GM21390 (cell line): ENCODE data around the gene SH3BP1.
"Not testable (repeated sequence)": the region's sequence is repeated elsewhere in the genome, so short reads cannot be mapped to it uniquely, and the experiment has no call there.

Experiments
- ATAC-seq: cut with Tn5 transposase; IDR thresholded peaks from one replicate; pipeline ENCODE4 v1.9.1; 2021; ENCODE audit not compliant: unreplicated experiment

SH3BP1 gene

DNA sequence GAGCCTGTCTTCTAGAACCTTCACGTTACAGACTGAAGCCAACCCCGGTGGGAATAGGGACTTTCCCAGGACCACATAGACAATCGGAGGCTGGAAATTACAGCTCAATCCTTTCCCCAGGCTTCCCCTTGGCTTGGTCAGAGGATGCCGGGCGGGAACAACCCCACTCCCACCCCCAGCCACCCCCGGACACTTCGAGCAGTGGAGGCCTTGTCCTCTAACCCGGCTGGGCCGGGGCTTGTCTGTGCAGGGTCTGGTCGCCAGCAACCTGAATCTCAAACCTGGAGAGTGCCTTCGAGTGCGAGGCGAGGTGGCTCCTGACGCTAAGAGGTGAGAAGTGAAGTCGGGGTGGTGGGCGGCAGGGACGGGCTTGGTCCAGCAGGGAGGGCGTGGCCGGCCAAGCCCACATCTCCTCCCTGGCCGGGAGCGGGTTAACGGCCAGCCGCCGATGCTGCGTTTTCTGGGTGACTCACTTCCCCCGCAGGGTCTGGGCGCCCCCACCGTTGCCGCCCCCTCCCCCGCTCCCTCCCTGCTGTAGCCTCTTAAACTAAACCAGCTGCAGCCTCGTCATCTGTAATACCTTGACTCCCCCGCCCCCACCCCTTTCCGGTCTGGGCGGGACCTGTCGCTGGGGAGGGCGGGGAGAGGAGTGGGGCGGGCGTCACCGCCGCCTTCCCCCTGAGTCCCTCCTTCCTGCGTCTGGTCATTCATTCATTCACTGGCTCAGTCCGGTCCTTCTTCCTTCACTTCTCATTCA lies 37.4 kb downstream of the SH3BP1 start:
- peak; percentile 44 for ATAC-seq

DNA sequence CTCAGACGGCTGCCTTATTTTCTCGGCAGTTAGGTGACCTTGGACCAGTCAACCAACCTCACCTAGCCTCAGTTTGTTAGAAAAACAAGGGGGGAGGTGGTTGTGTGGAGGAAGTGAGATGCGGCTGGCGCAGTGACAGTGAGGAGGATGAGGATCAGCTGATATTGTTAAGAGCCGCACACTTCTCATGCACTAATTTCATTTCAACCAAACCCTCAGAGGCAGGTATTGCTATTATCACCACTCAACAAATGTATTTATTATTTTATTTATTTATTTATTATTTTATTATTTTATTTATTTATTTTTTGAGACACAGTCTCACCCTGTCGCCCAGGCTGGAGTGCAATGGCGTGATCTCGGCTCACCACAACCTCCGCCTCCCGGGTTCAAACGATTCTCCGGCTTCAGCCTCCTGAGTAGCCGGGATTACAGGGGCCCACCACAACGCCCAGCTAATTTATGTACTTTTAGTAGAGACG lies 38.1 kb downstream of the SH3BP1 start:
- no peak for ATAC-seq

- no peak for ATAC-seq
Measured at GRCh38 chr22:37678372-37678771, 38.9 kb downstream of the SH3BP1 start.

DNA sequence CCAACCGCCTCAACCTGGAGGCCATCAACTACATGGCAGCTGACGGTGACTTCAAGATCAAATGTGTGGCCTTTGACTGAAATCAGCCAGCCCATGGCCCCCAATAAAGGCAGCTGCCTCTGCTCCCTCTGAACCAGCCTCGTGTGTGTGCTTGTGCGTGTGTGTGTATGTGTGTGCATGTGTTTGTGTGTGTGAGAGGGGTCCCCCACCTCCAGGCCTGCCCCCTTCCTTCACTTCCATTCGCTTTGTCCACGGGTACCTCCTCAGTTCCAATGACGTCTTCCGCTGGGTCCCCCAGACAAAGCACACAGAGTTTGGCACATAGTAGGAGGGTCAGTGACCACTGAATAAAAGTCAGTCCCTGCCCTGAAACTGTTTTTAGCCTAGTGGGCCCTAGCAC lies 40.2 kb downstream of the SH3BP1 start:
- ATAC-seq, result no peak

GRCh38 chr22:37680191-37680851 lies 40.9 kb downstream of the SH3BP1 start:
- no peak for ATAC-seq

GRCh38 chr22:37681001-37681424 lies 41.5 kb downstream of the SH3BP1 start:
- no peak for ATAC-seq

DNA sequence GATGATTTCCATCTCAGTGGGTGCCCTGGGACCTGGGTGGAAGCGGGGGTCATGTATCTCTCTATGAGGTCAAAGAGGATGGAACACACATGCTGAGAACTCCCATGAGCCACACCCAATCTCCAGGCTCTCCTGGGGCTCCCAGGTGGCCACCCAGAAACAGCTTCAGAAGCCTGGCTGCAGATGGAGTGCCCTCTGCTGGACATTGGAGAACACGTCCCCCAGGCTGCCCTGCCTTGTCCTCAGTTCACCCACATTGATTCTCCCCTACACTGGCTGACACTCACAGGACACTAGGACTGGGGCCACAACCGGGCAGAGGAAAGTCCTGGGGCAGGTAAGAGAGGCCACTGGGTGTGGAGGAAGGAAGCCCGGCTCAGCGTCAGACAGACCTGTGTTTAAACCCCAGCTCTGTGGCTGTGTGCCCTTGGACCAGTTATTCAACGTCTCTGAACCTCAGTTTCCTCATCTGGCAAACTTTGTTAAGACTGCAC lies 42.1 kb downstream of the SH3BP1 start:
- ATAC-seq, result no peak

DNA sequence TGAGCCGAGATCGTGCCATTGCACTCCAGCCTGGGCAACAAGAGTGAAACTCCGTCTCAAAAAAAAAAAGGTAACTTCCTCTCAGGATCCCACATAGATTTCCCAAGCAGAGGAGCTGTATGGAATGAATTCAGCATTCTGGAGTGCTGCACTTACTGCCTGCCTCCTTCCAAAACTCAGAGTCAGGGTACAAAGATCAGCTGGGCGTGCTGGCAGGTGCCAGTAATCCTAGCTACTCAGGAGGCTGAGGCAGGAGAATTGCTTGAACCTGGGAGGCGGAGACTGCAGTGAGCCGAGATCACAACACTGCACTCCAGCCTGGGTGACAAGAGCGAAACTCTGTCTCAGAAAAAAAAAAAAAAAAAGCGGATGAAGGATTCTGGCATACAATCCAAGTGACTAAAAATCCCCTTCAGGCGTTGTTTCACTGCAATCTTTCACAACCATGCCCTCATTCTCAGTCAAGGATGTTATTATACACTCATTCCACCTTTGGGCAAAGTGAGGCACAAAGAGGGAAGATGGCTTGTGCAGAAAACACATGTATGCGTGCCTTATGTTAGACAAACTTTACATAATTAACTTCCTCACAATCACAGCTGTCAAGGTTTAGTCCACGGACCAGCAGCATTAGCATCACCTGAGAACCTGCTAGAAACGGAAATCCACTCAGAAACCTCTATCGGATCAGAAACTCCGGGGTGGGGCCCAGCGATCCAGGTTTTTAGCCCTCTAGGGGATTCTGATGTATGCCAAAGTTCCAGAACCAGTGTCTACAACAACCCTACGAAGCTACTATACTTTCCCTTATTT lies 45.5 kb downstream of the SH3BP1 start:
- no peak for ATAC-seq

DNA sequence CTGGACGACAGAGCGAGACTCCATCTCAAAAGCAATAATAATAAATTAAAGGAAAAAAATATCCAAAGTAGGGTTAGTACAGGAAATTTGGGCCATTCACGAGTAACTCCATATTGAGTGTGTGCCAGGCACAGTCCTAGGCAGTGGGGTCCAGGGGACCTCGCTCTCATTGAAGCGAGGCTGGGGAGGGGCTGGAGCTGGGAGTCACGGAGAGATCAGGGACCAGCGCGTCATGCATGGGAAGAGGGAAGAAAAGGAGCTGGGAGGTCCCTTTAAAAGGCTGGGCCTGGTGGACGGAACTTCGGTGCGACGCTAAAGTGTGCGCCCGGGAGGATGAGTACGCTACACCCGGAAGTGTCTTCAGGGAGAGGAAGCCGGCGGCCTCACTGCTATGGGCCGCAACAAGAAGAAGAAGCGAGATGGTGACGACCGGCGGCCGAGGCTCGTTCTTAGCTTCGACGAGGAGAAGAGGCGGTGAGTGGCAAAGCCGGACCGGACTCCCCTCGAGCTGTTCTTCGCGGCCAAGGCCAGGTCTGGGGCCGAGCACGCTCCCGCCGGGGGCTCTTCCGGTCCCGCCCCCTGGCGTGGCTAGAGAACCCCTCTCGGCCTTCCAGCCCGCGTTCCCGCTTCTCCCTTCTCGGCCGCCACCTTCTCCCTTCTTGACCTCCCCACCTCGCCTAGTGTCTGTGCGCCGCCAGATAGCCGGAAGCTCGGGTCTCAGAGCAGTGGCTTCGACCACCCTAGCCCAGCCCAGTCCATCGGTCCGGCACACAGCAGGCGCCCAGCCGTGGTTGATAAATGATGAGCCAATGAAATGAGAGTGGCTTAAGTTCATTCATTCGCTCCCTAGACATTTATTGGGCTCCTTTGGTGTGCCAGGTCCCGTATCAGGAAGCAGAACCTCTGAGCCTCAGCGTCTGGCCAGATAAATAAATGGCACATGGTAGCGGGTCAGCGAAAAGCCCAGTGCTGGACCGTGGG lies 46.8 kb downstream of the SH3BP1 start, which contains the start of gene NOL12:
TSS of gene NOL12 (plus strand) at position 342 of the 981 bp plus-strand sequence. CDS start at position 392, 50 bp downstream.
- peak; percentile 76 for ATAC-seq

DNA sequence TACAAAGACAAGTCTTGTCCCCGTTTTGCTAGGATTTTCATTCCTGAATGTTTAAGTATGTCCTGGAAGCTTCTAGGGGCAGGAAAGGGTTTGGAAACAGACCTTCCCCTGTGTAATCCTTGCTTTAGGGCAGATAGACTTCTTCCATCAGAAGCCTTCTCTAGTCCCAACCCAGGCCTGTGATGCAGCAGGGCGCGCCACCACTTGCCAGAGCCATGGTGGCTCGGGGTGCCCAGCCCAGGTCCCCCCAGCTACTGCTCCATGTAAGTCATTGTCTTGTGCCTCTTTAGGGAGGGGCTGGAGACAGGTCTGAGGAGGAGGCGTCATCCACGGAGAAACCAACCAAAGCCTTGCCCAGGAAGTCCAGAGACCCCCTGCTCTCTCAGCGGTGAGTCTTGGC lies 50.9 kb downstream of the SH3BP1 start:
- no peak for ATAC-seq

DNA sequence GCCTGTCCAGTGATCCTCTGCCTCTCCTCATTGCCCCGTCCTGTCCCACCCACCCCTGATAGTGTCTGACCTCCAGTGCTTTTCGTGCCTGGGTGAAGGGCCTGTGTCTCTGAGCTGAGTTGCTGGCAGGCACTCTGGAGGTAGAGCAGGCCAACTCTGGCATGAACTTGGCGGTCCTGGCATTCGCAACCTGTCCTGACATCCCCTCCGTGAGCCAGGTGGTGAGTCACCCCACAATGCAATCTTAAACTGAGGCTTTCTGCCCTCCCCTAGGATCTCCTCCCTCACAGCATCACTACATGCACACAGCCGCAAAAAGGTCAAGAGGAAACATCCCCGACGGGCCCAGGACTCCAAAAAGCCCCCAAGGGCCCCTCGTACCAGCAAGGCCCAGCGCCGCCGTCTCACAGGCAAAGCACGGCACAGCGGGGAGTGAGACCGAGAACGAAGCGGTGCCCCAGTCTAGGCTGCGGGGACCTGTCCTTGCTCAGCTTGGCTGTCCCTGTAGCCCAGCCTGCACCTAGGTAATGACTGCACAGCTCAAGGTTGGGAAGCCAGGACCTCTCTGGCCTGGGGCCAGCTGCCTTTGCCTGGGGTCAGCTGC lies 51.5 kb downstream of the SH3BP1 start:
- ATAC-seq, result no peak

DNA sequence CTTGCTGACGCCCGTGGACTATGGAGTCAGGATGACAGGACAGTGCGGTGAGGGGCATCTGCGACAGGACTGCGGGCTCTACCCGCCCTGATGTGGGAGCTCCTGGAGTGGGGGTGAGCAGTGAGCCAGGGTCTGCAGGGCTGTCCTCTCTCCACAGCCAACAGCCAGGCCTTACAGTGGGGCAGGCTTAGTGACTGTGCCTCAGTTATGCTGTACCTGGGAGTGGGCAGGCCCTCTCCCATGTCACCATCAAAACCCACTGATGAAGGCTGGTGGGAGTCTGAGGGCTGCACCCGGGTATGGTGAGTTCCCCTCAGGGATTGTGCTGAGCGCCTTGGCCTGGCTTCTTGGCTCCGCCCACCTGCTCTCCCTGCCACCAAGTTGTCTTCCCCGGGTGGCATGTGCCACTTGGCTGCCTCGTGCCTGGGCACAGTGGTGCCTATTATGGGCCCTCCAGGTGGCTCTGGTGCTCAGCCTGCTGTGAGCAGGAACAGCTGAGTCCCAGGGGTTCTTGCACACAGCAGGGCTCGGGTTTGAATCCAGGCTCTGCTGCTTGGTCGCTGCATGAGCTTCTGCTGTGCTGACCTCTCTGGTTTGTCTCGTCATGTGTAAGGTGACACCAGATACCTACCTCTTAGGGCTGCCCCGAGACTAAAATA lies 53.3 kb downstream of the SH3BP1 start:
- no peak for ATAC-seq

DNA sequence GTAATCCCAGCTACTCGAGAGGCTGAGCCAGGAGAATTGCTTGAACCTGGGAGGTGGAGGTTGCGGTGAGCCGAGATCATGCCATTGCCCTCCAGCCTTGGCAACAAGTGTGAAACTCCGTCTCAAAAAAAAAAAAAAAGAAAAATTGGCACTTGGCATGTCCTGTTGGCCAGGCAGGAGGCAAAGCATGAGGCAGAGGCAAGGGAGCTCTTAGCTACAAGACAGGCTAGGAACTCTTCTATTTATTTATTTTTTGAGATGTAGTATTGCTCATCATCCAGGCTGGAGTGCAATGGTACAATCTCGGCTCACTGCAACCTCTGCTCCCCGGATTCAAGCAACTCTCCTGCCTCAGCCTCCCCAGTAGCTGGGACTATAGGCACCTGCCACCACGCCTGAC lies 54.7 kb downstream of the SH3BP1 start:
- not testable (repeated sequence) for ATAC-seq

- ATAC-seq, result not testable (repeated sequence)
Measured at GRCh38 chr22:37696260-37696656, 56.8 kb downstream of the SH3BP1 start.

- peak; percentile 70 for ATAC-seq
Measured at GRCh38 chr22:37696657-37697537, 57.4 kb downstream of the SH3BP1 start, which contains the start of gene TRIOBP. TRIOBP (plus strand) TSS chr22:37697048; CDS start chr22:37701366, 4,318 bp downstream.

DNA sequence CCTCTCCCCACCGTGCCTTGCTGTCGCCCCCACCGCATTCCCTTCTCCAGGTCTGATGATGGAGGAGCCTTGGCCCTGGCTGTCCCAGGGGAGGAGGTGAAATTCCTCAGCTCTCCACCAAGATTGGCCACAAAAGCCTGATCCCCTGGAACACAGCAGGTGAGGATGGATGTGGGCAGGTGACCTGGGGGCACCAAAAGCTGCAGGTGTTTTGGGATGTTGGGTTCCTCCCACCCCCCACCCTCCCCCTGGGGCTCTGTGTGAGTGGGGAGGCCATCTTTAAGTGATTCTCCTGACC lies 58.0 kb downstream of the SH3BP1 start:
- ATAC-seq, result no peak

GRCh38 chr22:37701141-37701786 lies 61.8 kb downstream of the SH3BP1 start:
- no peak for ATAC-seq

DNA sequence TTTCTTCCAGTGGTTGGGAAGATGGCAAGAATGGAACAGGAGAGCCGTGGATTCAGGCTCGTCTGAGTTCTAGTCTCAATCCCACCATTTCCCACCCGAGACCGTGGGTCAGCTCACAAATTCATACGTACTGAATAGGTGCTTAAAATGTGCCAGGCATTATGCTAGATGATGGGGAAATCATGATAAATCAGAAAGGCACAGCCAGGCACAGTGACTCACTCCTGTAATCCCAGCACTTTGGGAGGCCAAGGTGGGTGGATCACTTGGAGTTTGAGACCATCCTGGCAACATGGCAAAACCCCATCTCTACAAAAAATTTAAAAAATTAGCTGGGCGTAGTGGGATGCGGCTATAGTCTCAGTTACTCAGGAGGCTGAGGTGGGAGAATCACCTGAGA lies 64.4 kb downstream of the SH3BP1 start:
- no peak for ATAC-seq
